IMR-90 (cell line): Measurements from ENCODE around the gene TUBGCP2. TPM values are rescaled to one million over a fixed set of nuclear protein-coding genes. Genes with fewer than 3 reads are reported as not detected.

ENCODE experiments used
- ATAC-seq: fragments of 200-7000 bp; cut with Tn5 transposase; 2 replicates; pipeline ENCODE4 v1.9.1; 2020; ENCODE audit warnings: low read depth, mild to moderate bottlenecking, moderate library complexity
- BruUV-seq: library from RNA; stranded (reverse); fragments of 400-500 nt; replicated peaks from 2 replicates; lab custom pipeline; 2021; lab: Mats Ljungman, UMichigan
- CTCF ChIA-PET: fragments of 300-600 bp; formaldehyde crosslinking; extraction: SDS; loops from one replicate; lab custom pipeline; 2021; ENCODE audit warnings: antibody characterized with exemption; lab: Yijun Ruan, JAX
- POLR2A ChIA-PET: fragments of 300-600 bp; sonication (Branson Sonifier 250); formaldehyde crosslinking; loops from one replicate; lab custom pipeline; 2022; ENCODE audit warnings: antibody characterized with exemption; ENCODE audit not compliant: unreplicated experiment; lab: Charles Lee
- DNase-seq: peaks from one replicate; pipeline ENCODE4 v3.0.0; 2013
- H2AFZ ChIP-seq: replicated peaks from 2 replicates; pipeline ENCODE3; 2013; ENCODE audit warnings: low read length, mild to moderate bottlenecking; ENCODE audit not compliant: poor library complexity
- H2AK5ac ChIP-seq: 2 replicates; pipeline ENCODE4 v1.6.1; 2013; ENCODE audit warnings: low read depth, low read length, inconsistent platforms
- H2AK9ac ChIP-seq: replicated peaks from 2 replicates; pipeline ENCODE3; 2013; ENCODE audit warnings: mild to moderate bottlenecking, low read depth, low read length, moderate library complexity; ENCODE audit not compliant: poor library complexity
- H2BK120ac ChIP-seq: 2 replicates; pipeline ENCODE4 v1.6.1; 2013; ENCODE audit warnings: low read depth, low read length, inconsistent platforms
- H2BK15ac ChIP-seq: 3 replicates; pipeline ENCODE4 v1.6.1; 2013; ENCODE audit warnings: low read depth, low read length, inconsistent platforms
- H2BK20ac ChIP-seq: 2 replicates; pipeline ENCODE4 v1.6.1; 2013; ENCODE audit warnings: low read depth, mild to moderate bottlenecking, inconsistent platforms, low read length, moderate library complexity
- H2BK5ac ChIP-seq: 2 replicates; pipeline ENCODE4 v1.6.1; 2013; ENCODE audit warnings: mild to moderate bottlenecking, low read depth, low read length, inconsistent platforms; ENCODE audit not compliant: poor library complexity, severe bottlenecking
- H3K14ac ChIP-seq: replicated peaks from 2 replicates; pipeline ENCODE4 v1.6.1; 2013; ENCODE audit warnings: low read depth, low read length, inconsistent platforms
- H3K18ac ChIP-seq: 2 replicates; pipeline ENCODE4 v1.6.1; 2013; ENCODE audit warnings: low read depth, low read length, control low read depth
- H3K23ac ChIP-seq: 2 replicates; pipeline ENCODE4 v1.6.1; 2013; ENCODE audit warnings: low read depth, low read length, inconsistent platforms
- H3K27ac ChIP-seq: 2 replicates; pipeline ENCODE4 v1.5.1; 2013; ENCODE audit warnings: mild to moderate bottlenecking, control low read depth, low read length; ENCODE audit not compliant: insufficient read depth
- H3K27me3 ChIP-seq: 2 replicates; pipeline ENCODE4 v1.6.1; 2013; ENCODE audit warnings: low read length; ENCODE audit not compliant: control insufficient read depth, insufficient read depth
- H3K36me3 ChIP-seq: 2 replicates; pipeline ENCODE4 v1.6.1; 2013; ENCODE audit warnings: low read length, mixed read lengths; ENCODE audit not compliant: control insufficient read depth, insufficient read depth
- H3K4ac ChIP-seq: 2 replicates; pipeline ENCODE4 v1.6.1; 2013; ENCODE audit warnings: low read depth, low read length, inconsistent platforms
- H3K4me1 ChIP-seq: 2 replicates; pipeline ENCODE4 v1.6.1; 2013; ENCODE audit warnings: low read length, mixed read lengths; ENCODE audit not compliant: control insufficient read depth, insufficient read depth
- H3K4me2 ChIP-seq: 2 replicates; pipeline ENCODE4 v1.6.1; 2013; ENCODE audit warnings: low read depth, mild to moderate bottlenecking, control low read depth, low read length, moderate library complexity
- H3K4me3 ChIP-seq: 2 replicates; pipeline ENCODE4 v1.5.1; 2013; ENCODE audit warnings: low read depth, mild to moderate bottlenecking, control low read depth, low read length, moderate library complexity; ENCODE audit not compliant: insufficient read depth
- H3K56ac ChIP-seq: 2 replicates; pipeline ENCODE4 v1.6.1; 2013; ENCODE audit warnings: low read length, inconsistent platforms; ENCODE audit not compliant: insufficient read depth; ENCODE audit errors: extremely low read depth
- H3K79me1 ChIP-seq, 2 experiments: 2 replicates each; pipeline ENCODE4 v1.6.1; 2013; ENCODE audit warnings: low read length in 2 of 2, inconsistent platforms in 1 of 2, low read depth in 1 of 2
- H3K9ac ChIP-seq: 2 replicates; pipeline ENCODE4 v1.6.1; 2013; ENCODE audit warnings: low read depth, low read length, control low read depth
- H3K9me1 ChIP-seq: 2 replicates; pipeline ENCODE4 v1.6.1; 2013; ENCODE audit warnings: low read length, inconsistent platforms; ENCODE audit not compliant: insufficient read depth
- H3K9me3 ChIP-seq: 2 replicates; pipeline ENCODE4 v1.6.1; 2013; ENCODE audit warnings: low read length; ENCODE audit not compliant: control insufficient read depth, insufficient read depth
- H4K20me1 ChIP-seq: 2 replicates; pipeline ENCODE4 v1.6.1; 2013; ENCODE audit warnings: low read length, inconsistent platforms; ENCODE audit not compliant: insufficient read depth
- H4K5ac ChIP-seq: 2 replicates; pipeline ENCODE4 v1.6.1; 2013; ENCODE audit warnings: mild to moderate bottlenecking, low read depth, low read length, control low read depth
- H4K8ac ChIP-seq, 2 experiments: 2 replicates each; pipeline ENCODE4 v1.6.1; 2013; ENCODE audit warnings: low read depth in 2 of 2, low read length in 2 of 2, control low read depth in 1 of 2, inconsistent platforms in 1 of 2
- H4K91ac ChIP-seq: 2 replicates; pipeline ENCODE4 v1.6.1; 2013; ENCODE audit warnings: low read depth, low read length, inconsistent platforms; ENCODE audit not compliant: insufficient read depth
- BHLHE40 ChIP-seq: fragments of 150-350 bp; IDR thresholded peaks from 2 replicates; pipeline ENCODE4 v1.6.1; 2016; ENCODE audit warnings: mild to moderate bottlenecking, low read depth, low read length
- CEBPB ChIP-seq: IDR thresholded peaks from 2 replicates; pipeline ENCODE4 v1.6.1; 2012; ENCODE audit warnings: low read depth, low read length, improper control_type of control experiment
- CHD1 ChIP-seq: IDR thresholded peaks from 2 replicates; pipeline ENCODE4 v1.6.1; 2012; ENCODE audit warnings: low read depth, low read length, improper control_type of control experiment
- FOS ChIP-seq: fragments of 150-350 bp; IDR thresholded peaks from 2 replicates; pipeline ENCODE4 v1.6.1; 2016; ENCODE audit warnings: low read depth, low read length
- MAFK ChIP-seq: IDR thresholded peaks from 2 replicates; pipeline ENCODE4 v1.6.1; 2012; ENCODE audit warnings: low read depth, low read length, improper control_type of control experiment
- MXI1 ChIP-seq: IDR thresholded peaks from 2 replicates; pipeline ENCODE4 v1.6.1; 2012; ENCODE audit warnings: low read depth, mild to moderate bottlenecking, low read length, moderate library complexity, borderline replicate concordance
- NFE2L2 ChIP-seq: fragments of 150-350 bp; IDR thresholded peaks from 2 replicates; pipeline ENCODE4 v1.6.1; 2016; ENCODE audit warnings: low read depth, mild to moderate bottlenecking, low read length
- POLR2A ChIP-seq: IDR thresholded peaks from 2 replicates; pipeline ENCODE4 v1.6.1; 2012; ENCODE audit warnings: mild to moderate bottlenecking, low read depth, low read length
- RCOR1 ChIP-seq: IDR thresholded peaks from 2 replicates; pipeline ENCODE4 v1.6.1; 2012; ENCODE audit warnings: mild to moderate bottlenecking, low read length, improper control_type of control experiment; ENCODE audit not compliant: insufficient replicate concordance
- RFX5 ChIP-seq: IDR thresholded peaks from 2 replicates; pipeline ENCODE4 v1.8.0; 2012; ENCODE audit warnings: low read depth, mild to moderate bottlenecking, low read length, moderate library complexity
- SMC3 ChIP-seq: fragments of 150-350 bp; IDR thresholded peaks from 2 replicates; pipeline ENCODE4 v1.6.1; 2016; ENCODE audit warnings: low read depth, mild to moderate bottlenecking, antibody characterized with exemption, low read length, moderate library complexity
- WGBS, 2 experiments: methylation state at CpG; one replicate each; pipeline versions ENCODE4 v1.1.5 to v1.1.7; 2013; ENCODE audit warnings: missing lambda C conversion rate in 2 of 2; ENCODE audit not compliant: insufficient read length in 1 of 2; ENCODE audit errors: extremely low coverage in 2 of 2; 5-methylcytosine and 5-hydroxymethylcytosine counted together
- dilution Hi-C: fragments of 300-500 bp; cut with HindIII; formaldehyde crosslinking; loops from one replicate; pipeline ENCODE4 v1.14.3; 2018; ENCODE audit warnings: low sequenced_read_pairs; ENCODE audit not compliant: unreplicated experiment
- in situ Hi-C: fragments of 300-500 bp; cut with MboI; formaldehyde crosslinking; loops from 3 replicates; pipeline ENCODE4 v1.14.3; 2019; ENCODE audit warnings: low sequenced_read_pairs, inconsistent platforms, mixed read lengths
- intact Hi-C: fragments of 100-400 bp; cut with micrococcal nuclease; formaldehyde crosslinking; loops from 2 replicates; pipeline ENCODE4 v1.10.0; 2022
- polyA plus RNA-seq, 3 experiments: library from polyadenylated mRNA; depleted of rRNA; stranded (reverse); fragments of >200 nt; gene quantifications; 2 replicates each; pipeline ENCODE4 v1.2.3, GENCODE V29; 2012; ENCODE audit warnings: low replicate concordance in 1 of 3
- total RNA-seq: library from RNA; depleted of rRNA; stranded (reverse); fragments of >200 nt; gene quantifications from 2 replicates; pipeline ENCODE4 v1.2.3, GENCODE V29; 2012
- TF ChIP-seq, protein P1 (sequence below): fragments of 150-350 bp; IDR thresholded peaks from 2 replicates; pipeline ENCODE4 v1.6.1; 2016; ENCODE audit warnings: low read depth, mild to moderate bottlenecking, low read length, moderate library complexity, borderline replicate concordance
- TF ChIP-seq, protein P2 (sequence below): conservative IDR thresholded peaks from 2 replicates; pipeline ENCODE4 v1.5.1; 2012; ENCODE audit warnings: mild to moderate bottlenecking, low read depth, low read length, improper control_type of control experiment
- TF ChIP-seq, protein P3 (sequence below): fragments of 150-350 bp; IDR thresholded peaks from 2 replicates; pipeline ENCODE4 v1.6.1; 2017; ENCODE audit warnings: mild to moderate bottlenecking, antibody characterized with exemption, low read length, low read depth

The TUBGCP2 gene
- total and polyA plus RNA-seq, 2 of the 4 experiments (the other 2 are of a cell fraction), result 48.1 to 72.6 TPM

DNA sequence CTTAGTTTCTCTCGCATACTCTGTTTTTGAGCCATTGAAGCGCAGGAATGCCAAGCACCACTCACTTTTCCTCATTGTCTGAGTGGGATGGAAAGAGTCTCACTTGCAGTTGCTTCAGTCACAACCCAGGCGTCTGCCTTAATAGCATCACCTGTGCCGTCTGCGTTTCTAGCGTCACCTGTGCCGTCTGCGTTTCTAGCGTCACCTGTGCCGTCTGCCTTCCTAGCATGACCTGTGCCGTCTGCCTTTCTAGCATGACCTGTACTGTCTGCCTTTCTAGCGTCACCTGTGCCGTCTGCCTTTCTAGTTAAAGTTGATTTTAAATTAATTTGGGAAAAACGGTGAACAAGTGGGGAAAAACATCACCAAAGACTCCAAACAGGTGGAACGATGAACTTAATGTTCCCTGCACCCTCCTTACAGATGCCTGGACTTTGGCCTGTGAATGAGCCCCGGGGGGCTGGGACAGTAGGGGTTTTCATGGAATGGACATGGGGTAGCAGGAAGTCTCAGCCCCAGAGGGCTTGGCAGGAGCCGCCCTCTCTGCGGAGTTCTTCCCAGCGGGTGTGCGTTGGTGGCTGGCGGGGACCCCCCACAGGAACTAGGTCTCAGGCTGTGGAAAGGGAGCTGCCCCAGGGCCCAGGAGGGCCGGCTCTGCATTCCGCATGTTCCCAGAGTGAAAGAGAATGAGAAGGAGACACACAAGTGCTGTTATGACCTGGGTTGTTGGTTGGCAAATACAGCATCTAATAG lies 3.5 kb upstream of the TUBGCP2 start:
- dilution Hi-C loops (no loop called here), intact Hi-C loops (no loop called here), in situ Hi-C loops (no loop called here)
- no peak overlapping the region for H4K8ac ChIP-seq
- no peaks in the 10 kb centered on the region for H3K27me3 ChIP-seq
- no peak overlapping the region for H2BK120ac ChIP-seq
- ATAC-seq (no peak), DNase-seq (no peak)
- no peak overlapping the region for H2BK20ac ChIP-seq
- no peak overlapping the region for H3K4ac ChIP-seq
- peaks cover 6% of the 10 kb centered on the region; the same call in 1 of the 2 replicates for H3K9me1 ChIP-seq
- H3K4me1 ChIP-seq, result peaks cover 3% of the 10 kb centered on the region; the same call in 1 of the 2 replicates
- 100% methylated on average over 7 of the region's 23 CpGs; no CpG with 5 or more reads in 1 of the 2 experiments for WGBS, 2 experiments
- no peaks in the 10 kb centered on the region for H3K9me3 ChIP-seq
- H2BK5ac ChIP-seq, result no peak overlapping the region
- TF ChIP-seq, protein P1, sequence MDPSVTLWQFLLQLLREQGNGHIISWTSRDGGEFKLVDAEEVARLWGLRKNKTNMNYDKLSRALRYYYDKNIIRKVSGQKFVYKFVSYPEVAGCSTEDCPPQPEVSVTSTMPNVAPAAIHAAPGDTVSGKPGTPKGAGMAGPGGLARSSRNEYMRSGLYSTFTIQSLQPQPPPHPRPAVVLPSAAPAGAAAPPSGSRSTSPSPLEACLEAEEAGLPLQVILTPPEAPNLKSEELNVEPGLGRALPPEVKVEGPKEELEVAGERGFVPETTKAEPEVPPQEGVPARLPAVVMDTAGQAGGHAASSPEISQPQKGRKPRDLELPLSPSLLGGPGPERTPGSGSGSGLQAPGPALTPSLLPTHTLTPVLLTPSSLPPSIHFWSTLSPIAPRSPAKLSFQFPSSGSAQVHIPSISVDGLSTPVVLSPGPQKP, result no peak
- TF ChIP-seq POLR2A (no peak), MAFK (no peak), MXI1 (no peak), RFX5 (no peak), BHLHE40 (no peak), CHD1 (no peak), NFE2L2 (no peak), FOS (no peak), SMC3 (no peak), CEBPB (no peak), RCOR1 (no peak)
- TF ChIP-seq, protein P2, sequence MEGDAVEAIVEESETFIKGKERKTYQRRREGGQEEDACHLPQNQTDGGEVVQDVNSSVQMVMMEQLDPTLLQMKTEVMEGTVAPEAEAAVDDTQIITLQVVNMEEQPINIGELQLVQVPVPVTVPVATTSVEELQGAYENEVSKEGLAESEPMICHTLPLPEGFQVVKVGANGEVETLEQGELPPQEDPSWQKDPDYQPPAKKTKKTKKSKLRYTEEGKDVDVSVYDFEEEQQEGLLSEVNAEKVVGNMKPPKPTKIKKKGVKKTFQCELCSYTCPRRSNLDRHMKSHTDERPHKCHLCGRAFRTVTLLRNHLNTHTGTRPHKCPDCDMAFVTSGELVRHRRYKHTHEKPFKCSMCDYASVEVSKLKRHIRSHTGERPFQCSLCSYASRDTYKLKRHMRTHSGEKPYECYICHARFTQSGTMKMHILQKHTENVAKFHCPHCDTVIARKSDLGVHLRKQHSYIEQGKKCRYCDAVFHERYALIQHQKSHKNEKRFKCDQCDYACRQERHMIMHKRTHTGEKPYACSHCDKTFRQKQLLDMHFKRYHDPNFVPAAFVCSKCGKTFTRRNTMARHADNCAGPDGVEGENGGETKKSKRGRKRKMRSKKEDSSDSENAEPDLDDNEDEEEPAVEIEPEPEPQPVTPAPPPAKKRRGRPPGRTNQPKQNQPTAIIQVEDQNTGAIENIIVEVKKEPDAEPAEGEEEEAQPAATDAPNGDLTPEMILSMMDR, result no peak
- TF ChIP-seq, protein P3, sequence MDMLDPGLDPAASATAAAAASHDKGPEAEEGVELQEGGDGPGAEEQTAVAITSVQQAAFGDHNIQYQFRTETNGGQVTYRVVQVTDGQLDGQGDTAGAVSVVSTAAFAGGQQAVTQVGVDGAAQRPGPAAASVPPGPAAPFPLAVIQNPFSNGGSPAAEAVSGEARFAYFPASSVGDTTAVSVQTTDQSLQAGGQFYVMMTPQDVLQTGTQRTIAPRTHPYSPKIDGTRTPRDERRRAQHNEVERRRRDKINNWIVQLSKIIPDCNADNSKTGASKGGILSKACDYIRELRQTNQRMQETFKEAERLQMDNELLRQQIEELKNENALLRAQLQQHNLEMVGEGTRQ, result no peak
- H2BK15ac ChIP-seq, result no peak overlapping the region
- no peak overlapping the region for H3K4me3 ChIP-seq
- H3K9ac ChIP-seq, result no peak overlapping the region
- CTCF ChIA-PET, result no interaction called here
- no peak overlapping the region for H3K14ac ChIP-seq
- peaks cover 17% of the 10 kb centered on the region for H4K20me1 ChIP-seq
- H3K56ac ChIP-seq, result no peak overlapping the region
- H2AK5ac ChIP-seq, result no peak overlapping the region
- POLR2A ChIA-PET, result no interaction called here
- peaks cover 7 to 21% of the 10 kb centered on the region in 2 experiments for H3K79me1 ChIP-seq
- no peak overlapping the region for H2AK9ac ChIP-seq
- no peak overlapping the region for H3K18ac ChIP-seq
- H4K91ac ChIP-seq, result no peak overlapping the region
- BruUV-seq, result no TSS peak
- H3K23ac ChIP-seq, result no peak overlapping the region
- no peak overlapping the region for H2AFZ ChIP-seq
- H3K36me3 ChIP-seq, result peaks cover 14% of the 10 kb centered on the region; the same call in 1 of the 2 replicates
- no peak overlapping the region for H4K5ac ChIP-seq
- no peak overlapping the region for H3K4me2 ChIP-seq
- H3K27ac ChIP-seq, result no peak overlapping the region
